ENCODE data around the gene CA10. TPM values are rescaled to one million over a fixed set of nuclear protein-coding genes. Genes with fewer than 3 reads are reported as not detected.

CA10 gene
- total RNA-seq, 1 donor: not detected

GRCh38 chr17:51585514-51586104, 572.9 kb downstream of the CA10 start:
- H3K4me3 ChIP-seq (ENCODE audit: low read depth, low read length): no peak overlapping the region
- no peak for DNase-seq (ENCODE audit: low read depth)
- TF ChIP-seq, protein P1, sequence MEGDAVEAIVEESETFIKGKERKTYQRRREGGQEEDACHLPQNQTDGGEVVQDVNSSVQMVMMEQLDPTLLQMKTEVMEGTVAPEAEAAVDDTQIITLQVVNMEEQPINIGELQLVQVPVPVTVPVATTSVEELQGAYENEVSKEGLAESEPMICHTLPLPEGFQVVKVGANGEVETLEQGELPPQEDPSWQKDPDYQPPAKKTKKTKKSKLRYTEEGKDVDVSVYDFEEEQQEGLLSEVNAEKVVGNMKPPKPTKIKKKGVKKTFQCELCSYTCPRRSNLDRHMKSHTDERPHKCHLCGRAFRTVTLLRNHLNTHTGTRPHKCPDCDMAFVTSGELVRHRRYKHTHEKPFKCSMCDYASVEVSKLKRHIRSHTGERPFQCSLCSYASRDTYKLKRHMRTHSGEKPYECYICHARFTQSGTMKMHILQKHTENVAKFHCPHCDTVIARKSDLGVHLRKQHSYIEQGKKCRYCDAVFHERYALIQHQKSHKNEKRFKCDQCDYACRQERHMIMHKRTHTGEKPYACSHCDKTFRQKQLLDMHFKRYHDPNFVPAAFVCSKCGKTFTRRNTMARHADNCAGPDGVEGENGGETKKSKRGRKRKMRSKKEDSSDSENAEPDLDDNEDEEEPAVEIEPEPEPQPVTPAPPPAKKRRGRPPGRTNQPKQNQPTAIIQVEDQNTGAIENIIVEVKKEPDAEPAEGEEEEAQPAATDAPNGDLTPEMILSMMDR (IDR thresholded peaks at IDR 0.05; ENCODE audit: insufficient read depth, low read depth, low read length): no peak

DNA sequence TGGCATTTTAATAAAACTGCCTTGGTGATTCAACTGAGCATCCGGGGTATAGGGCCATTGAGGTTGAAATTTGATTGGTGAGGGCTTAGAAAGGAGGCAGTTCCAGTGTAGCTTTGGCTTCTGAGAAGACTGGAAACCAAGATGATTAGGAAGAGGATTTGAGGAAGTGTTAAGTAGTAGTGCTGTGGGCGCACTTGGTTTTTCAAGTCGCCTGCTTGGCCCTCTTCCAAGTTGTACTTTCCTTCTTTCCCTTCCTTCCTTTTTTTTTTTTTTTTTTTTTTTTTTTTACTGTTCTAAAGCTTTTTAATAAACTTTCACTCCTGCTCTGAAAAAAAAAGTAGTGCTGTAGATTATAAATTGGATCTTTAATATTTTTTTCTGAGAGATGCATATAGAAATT, 577.6 kb downstream of the CA10 start:
- no peak overlapping the region for H3K4me3 ChIP-seq (ENCODE audit: low read depth, low read length)
- TF ChIP-seq, protein P1 (IDR thresholded peaks at IDR 0.05; ENCODE audit: insufficient read depth, low read depth, low read length): no peak
- DNase-seq (ENCODE audit: low read depth): no peak
